H4 (cell line): ENCODE data around the gene HOATZ. TPM values are rescaled to one million over a fixed set of nuclear protein-coding genes. Genes with fewer than 3 reads are reported as not detected.

ENCODE experiments used
- DNase-seq: peaks from one replicate; pipeline ENCODE4 v3.0.0-alpha.2; 2015; ENCODE audit warnings: low spot score
- total RNA-seq: library from RNA; depleted of rRNA; stranded (reverse); fragments of >200 nt; shearing (Covaris generic); gene quantifications from 2 replicates; pipeline ENCODE4 v1.2.3, GENCODE V29; 2014

Gene HOATZ
- total RNA-seq, 1 experiment from 2014 or later = not detected

DNA sequence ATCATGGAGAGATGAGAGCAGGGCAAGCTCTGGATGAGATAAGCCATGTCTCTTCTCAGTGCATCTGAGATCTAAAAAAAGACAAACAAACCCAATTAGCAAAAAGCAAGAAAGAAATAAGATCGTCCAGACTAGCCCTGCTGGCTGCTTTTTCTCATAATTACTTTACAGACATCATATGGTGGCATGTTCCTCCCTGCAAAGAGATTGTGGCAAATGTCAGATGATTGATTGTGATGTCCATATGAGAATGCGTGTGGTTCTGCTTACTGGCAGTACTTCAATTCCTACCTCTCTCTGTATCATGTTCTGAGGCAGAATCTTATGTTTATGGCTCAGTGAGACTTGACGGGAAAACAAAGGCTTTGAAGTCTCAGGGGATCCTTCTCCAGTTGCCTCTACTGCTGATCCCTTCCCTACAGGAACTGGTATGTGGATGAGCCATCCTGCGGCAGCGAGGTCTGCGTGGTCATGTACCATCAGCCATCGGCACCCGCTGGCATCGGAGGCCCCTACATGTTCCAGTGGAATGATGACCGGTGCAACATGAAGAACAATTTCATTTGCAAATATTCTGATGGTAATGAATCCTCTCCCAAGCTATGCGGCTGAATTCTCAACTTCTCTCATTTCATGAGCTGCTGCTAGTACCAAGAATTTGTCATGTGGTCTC lies 34.8 kb downstream of the HOATZ start:
- no peak for DNase-seq

DNA sequence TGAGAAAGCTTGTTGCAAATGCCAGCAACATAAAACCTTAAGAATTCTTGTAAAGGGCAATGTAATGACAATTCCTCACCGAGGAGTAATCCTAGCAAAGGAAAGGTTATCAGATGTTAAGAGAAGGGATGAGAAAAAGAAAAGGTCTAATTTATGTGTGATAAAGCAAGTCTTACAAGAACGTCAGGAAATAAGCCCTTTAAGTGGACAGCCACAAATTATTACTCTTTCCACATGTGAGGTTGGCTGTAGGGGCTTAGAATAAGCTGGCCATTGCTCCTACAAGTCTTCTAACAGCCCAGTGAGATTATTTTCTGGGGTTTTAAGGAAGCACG lies 35.3 kb downstream of the HOATZ start:
- DNase-seq = no peak

DNA sequence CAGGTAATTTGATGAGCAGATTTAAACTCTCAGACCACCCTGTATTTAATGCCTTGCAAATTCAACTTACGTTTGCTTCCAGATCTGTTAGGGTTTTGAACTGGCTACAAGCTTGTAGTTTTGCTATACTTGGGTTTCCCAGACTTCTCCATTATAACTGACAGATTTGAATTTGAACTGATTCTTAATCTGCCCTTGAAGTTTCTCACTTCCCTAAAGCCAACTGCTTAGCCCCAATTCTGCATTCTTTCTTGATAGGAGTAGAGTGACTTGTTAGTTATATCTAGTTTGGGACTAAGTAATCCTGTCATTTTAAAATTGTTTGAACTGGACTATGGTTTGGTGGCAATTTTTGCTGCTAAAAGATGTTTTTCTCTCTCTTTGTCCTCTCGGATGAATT lies 35.7 kb downstream of the HOATZ start:
- DNase-seq = no peak

DNA sequence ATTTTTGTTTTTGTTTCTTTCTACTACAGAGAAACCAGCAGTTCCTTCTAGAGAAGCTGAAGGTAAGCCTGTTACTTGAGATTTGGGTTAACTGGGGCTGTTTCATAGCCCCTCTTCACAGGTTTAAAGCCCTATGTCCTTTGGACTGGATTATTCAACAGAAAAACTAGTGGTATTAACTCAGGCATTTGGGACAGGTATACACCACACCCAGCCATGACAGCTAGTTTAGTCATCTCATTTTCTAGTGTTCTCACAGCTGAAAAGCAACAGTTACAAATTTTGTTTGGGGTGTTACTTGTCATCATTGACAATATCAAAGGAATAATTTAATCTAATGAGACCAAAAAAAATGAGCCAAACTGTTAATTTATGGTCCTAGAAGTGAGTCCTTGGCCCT lies 40.0 kb downstream of the HOATZ start:
- no peak for DNase-seq

DNA sequence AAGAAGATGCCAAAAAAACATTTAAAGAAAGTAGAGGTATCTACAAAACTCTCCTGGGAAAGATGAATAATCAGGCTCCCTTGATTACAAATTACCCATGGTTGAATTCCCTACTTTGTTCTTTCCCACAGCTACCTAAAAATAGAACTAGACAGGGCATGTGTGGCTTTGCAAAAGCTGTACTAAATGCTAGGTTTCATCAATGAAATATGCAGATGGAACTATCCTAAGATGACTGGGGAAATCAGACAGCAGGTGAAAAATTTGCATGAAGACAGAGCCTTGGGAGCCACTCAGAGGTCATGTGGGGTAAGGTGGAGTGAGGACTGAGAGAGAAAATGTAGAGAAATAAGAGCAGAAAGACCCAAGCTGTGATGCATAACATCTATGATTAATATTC lies 40.7 kb downstream of the HOATZ start:
- no peak for DNase-seq

DNA sequence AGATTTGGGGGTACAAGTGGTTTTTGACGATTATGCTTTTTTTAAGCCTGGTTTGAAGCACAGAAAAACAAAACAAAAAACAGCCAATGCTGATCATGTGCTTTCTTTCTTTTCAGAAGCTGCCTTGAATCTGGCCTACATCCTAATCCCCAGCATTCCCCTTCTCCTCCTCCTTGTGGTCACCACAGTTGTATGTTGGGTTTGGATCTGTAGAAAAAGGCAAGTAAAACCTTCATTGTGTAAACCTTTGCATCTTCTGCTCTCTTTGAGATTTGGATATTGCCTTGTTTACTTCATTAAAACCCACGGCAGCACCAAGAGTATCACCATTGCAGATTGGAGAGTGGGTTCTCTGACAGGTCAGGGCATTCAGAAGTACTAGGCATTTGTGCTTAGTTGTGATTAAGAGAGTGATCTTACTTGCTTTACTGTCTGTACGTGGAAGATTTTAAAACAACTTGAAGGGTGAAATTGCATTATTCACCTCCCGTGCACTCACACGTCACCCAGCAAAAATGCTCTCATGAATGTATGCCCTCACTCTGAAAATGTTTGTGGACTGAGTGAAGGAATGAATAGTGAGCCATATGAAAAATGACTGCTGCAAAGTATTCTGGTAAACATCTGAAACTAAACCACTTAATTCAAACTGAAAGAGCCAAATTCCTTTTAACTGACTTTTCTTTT lies 43.0 kb downstream of the HOATZ start:
- peak; percentile 87 for DNase-seq

DNA sequence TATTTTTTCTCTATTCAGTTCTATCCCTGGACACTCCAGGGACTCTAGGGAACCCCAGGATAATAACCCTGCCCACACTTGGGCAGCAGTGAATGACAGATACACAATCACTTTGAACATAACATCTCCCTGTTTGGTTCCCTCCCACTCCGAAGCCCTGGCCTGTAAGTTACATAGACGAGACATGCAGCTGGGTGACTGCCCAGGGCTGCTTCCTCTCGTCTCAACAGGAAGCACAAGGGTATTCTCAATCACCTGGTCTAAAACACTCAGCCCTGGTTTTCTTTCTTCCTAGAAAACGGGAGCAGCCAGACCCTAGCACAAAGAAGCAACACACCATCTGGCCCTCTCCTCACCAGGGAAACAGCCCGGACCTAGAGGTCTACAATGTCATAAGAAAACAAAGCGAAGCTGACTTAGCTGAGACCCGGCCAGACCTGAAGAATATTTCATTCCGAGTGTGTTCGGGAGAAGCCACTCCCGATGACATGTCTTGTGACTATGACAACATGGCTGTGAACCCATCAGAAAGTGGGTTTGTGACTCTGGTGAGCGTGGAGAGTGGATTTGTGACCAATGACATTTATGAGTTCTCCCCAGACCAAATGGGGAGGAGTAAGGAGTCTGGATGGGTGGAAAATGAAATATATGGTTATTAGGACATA lies 45.4 kb downstream of the HOATZ start:
- no peak for DNase-seq

DNA sequence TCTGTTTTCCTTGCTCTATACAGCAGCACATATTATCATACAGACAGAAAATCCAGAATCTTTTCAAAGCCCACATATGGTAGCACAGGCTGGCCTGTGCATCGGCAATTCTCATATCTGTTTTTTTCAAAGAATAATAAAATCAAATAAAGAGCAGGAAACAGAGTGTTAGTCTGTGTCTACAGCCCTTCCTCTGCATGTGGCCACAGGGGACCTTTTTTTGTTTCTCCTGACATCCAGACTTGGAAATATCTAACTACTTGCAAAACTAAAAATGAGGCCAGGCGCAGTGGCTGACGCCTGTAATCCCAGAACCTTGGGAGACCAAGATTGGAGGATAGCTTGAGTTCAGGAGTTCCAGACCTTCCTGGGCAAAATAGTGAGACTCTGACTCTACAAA lies 46.2 kb downstream of the HOATZ start:
- DNase-seq = no peak

DNA sequence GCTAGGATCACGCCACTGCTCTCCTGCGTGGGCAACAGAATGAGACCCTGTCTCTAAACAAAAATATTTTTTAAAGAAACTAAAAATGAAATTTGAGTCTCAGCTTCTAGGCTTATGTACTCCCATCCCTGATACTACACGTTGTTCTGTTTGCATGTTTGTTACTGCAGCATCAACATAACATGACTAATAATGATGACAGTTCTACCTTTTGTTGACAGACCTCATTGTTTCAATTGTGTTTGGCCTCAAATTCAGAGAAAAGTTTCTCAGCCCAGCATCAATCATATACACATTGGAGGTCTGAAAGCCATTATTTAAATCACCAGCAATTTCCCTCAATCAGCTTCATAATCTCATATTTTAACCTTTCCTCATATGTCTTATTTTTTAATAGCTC lies 46.7 kb downstream of the HOATZ start:
- no peak for DNase-seq

DNA sequence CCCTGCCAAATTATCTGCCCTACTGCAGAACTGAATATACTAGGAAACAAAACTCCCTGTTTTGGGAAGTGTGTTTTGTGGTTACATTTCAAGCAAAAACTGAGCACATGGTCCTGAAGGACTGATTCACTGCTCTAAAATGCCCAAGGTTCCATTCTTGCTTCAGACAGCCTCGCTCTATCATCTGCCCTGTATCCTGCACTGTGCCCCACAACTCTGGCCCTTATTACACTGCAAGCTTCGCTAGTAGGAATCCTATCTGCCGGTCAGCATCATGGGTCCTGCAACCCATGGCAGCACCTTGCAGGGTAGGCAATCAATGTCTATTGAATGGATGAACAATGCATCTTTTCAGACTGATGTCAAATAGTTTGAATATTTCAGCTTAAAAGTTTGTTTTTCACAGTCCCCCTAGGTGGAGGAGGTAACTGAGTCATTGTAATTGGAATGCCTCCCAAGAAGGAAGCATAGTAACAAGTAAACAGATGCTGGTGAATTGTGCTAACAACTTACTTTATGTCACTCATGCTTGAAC lies 47.3 kb downstream of the HOATZ start:
- DNase-seq = peak; percentile 30

DNA sequence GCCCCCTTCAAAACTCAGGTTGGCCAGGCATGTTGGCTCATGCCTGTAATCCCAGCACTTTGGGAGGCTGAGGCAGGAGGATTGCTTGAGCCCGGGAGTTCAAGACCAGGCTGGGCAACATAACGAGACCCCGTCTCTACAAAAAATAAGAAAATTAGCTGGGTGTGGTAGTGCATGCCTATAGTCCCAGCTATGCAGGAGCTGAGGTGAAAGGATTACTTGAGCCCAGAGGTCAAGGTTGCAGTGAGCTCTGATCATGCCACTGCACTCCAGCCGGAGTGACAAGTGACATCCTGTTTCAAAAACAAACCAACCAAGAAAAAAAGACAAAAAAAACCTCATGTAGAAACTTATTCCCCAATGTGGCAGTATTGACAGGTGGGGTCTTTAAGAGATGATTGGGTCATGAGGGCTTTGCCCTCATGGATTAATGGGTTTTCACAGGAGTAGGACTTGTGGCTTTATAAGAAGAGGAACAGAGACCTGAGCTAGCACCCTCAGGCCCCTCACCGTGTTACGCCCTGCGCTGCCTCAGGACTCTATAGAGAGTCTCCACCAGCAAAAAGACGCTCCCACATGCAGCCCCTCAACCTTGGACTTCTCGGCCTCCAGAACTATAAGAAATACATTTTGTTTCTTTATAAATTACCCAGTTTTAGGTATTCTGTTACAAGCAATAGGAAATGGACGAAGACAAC lies 48.3 kb downstream of the HOATZ start:
- no peak for DNase-seq

DNA sequence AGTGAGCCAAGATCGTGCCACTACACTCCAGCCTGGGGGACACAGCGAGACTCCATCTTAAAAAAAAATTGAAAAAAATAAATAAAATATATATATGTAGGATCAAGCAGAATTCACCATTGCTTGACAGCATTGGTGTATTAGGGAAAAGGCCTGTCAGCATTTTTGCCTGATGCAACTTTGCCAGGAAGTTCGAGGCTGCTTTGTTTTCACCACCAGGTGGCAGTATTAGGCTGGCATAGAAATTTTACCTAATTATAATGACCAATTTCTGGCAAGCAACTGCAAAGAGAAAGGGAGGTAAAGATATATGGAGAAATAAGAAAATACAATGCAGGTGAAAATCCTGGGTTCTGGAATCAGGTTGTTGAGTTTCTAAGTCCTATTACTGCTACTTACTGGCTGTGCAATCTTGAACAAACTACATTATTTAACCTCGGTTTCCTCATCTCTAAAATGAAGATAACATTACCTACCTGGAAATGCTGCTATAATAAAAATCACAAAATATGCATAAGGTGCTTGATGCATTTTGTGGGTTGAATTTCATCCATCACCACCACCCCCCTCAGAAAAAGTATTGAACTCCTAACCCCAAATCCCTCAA lies 50.6 kb downstream of the HOATZ start:
- DNase-seq = peak; percentile 64

DNA sequence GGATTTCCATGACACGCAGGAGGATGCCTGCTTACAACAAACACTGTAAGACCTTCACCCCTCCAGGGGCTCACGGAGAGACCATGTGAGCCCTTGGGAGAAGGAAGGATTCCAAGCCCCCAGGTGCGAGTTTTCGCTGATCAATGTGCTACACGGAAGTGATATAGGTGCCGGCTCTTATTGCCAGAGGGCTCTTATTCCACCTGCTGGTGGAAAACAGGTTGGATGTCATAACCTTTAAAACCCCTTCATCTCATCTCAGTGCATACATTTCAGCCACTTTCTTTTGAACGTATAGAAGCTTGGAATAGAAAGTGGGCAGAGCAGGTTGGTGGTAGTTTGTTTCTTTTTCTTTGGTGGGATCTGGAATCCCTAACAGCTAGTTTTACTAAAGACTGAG lies 51.7 kb downstream of the HOATZ start:
- no peak for DNase-seq

DNA sequence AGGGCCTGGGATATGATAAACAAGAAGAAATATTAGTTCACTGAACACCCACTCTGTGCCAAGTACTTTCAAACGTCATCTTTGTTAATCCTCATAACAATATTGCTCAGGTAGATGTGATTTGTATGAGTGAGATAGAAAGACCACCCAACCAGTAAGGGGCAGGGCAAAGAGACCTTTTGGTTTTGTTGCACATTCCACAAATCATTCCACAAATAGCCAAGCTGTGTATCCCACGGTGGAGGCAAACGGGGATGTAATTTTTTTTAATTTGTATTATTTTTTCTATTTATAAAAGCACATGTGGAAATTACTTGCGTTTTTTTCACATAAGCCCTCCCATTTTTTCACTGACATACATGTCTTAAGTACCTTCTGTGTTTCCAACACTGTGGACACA lies 54.9 kb downstream of the HOATZ start:
- DNase-seq = no peak

DNA sequence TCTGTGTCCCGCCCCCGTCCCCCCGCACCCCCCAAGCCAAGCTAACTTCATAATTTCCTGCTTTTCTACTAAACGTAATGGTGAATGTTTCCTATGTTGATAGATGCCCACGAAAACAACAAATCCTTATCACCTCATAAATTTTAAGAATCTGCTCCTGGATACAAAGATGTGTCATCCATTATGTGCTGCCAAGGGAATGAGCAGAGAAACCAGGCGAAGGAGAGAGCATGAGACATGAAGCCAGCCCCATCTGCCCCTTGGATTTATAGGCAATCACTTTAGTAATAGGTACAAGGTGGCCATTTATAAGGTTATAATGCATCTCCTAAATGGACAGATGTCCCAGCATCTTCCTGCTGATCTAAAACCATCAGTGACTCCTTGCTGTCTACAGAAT lies 56.2 kb downstream of the HOATZ start:
- no peak for DNase-seq

DNA sequence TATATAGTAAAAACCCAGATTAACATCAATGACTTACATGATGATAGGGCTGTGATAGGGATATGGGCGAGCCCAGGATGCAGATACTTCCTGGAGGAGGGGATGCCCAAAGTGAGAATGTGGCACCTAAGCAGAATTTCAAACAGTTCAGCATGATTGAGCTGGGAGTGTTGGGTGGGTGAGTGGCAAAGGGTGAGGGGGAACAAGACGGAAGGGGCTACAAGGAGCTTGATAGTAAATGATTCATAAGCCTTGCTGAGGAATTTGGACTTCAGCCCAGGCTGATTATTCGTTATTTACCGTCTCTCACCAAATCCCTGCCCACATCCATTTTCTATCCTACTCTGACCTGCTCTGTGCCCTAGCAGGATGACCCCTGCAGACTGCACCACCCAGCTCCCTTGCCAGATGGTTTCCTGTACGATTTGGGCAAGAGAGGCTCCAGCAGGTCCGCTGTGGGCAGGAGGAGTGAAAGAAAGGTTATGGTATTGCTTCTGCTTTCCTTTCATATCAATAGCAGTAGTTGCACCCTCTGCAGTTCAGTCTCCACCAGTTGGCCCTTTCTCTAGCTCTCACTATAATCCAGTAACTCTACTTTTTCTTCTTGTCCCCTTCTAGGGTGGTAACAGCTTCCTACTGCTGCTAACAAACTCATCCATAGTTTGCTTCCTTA lies 57.4 kb downstream of the HOATZ start:
- DNase-seq = no peak

DNA sequence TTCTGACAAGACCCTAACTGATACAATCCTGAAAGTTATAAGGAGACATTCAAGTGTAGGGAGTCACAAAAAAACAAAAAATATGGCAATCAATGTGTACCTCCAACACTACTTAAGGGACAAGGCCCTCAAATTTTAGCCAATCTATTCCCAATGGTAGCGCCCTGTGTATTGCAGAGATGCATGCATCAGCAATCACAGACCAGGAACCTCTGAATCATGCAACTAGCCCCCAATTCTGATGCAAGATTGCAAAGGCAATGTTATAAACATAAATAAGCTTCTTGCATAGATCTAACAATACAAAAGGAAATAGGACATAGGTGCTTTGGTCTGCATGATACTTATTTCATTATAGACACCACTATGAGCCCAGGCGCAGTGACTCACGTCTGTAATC lies 58.0 kb downstream of the HOATZ start:
- no peak for DNase-seq

DNA sequence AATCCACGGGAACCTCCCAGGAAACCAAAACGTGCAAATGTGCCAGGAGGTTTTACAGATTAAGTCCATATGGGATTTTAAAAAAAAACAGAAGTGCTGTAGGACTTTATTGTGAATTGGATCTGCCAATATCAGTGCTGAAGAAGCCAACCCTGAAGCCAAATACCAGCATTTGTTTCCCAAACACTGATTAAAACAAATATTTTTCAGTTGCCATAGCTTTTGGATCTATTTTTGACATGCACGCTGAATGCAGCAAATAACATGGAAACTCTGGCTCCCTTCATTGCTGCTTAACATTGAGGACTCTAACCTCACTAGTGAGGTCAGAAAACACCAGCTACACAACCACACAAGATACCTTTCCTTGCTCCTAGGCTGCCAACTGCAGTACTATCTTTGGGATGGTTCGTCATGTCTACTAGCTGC lies 59.3 kb downstream of the HOATZ start:
- DNase-seq = no peak

DNA sequence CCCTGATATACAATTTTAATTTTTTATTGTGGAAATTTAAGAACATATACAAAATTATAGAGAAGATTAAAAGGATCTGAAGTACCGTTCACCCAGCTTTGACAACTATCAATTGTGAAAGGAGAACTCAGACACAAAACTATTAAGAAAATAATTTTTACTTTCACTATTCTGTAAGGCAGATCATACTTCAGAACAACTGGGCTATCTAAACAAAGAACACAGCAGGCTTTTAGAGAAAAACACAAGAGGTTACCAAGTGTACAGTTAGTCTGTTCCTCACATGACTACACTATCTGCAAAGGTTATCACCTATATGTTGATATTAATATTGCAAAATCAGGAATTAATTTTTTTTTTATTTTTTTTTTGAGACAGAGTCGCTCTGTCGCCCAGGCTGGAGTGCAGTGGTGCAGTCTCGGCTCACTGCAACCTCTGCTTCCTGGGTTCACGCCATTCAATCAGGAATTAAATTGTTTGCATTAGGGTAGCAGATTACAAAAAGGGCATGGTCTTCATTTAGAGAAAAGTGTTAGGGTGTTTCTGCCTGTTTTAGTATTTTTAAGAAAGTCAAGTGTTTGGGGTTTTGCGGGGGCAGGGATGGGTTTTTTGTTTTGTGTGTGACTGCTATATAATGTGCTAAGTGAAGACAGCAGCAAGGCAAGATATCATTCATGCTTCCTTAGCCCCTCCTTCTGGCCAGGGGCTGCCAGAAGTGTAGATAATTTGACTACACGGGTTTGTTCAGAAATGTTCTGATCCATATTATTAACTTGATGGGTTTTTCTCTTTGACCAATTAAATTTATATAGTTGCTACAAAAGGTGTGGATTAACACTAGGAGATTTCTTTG lies 60.0 kb downstream of the HOATZ start:
- DNase-seq = no peak

DNA sequence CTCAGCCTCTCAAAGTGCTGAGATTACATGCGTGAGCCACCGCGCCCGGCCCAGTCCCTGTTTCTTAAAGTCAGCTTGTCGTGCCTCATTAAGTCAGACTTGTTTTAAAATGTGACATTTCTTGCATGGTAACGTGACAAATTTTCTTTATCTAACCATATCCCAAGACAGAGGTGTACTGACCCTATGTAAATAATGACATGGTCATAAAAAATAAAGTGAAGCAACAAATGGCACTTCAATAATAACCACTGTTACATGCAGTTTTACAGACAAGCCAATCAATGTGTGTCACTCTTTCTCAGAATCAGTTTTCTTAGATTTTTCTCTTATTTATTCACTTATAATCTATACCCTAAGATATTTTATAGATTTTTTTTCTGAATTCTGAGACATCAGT lies 61.2 kb downstream of the HOATZ start:
- no peak for DNase-seq

DNA sequence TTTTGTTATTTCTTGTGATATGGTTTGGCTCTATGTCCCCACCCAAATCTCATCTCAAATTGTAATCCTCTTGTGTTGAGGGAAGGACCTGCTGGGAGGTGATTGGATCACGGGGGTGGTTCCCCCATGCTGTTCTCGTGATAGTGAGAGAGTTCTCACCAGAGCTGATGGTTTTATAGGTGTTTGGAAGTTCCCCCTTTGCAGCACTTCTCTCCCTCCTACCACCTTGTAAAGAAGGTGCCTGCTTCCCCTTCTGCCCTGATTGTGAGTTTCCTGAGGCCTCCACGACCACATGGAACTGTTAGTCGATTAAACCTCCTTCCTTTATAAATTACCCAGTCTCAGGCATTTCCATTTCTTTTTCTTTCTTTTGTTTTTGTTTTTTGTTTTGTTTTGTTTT lies 63.2 kb downstream of the HOATZ start:
- no peak for DNase-seq
